Kidney tubule cell (primary cell): Measurements from ENCODE around the gene ALDH1A2.
"Not testable (repeated sequence)": the region's sequence is repeated elsewhere in the genome, so short reads cannot be mapped to it uniquely, and the experiment has no call there.

Experiments
- DNase-seq: peaks from one replicate; pipeline ENCODE4 v3.0.0-alpha.2; 2018; ENCODE audit warnings: low spot score

ALDH1A2 gene

GRCh38 chr15:58066042-58066867, 744 bp upstream of the ALDH1A2 start:
- peak; percentile 64 for DNase-seq

- DNase-seq = peak; percentile 20
Measured at GRCh38 chr15:58064980-58065444, 499 bp downstream of the ALDH1A2 start.

- DNase-seq = peak; percentile 7
Measured at GRCh38 chr15:58064082-58064979, 1.2 kb downstream of the ALDH1A2 start.

GRCh38 chr15:58063614-58064013, 1.9 kb downstream of the ALDH1A2 start:
- DNase-seq = no peak

- no peak for DNase-seq
Measured at GRCh38 chr15:58062983-58063382, 2.5 kb downstream of the ALDH1A2 start.

- no peak for DNase-seq
Measured at GRCh38 chr15:58062175-58062574, 3.3 kb downstream of the ALDH1A2 start.

GRCh38 chr15:58060575-58060974, 4.9 kb downstream of the ALDH1A2 start:
- DNase-seq = no peak

- peak; percentile 31 for DNase-seq
Measured at GRCh38 chr15:58058729-58059128, 6.8 kb downstream of the ALDH1A2 start.

- DNase-seq = no peak
Measured at GRCh38 chr15:58058073-58058472, 7.4 kb downstream of the ALDH1A2 start.

- DNase-seq = no peak
Measured at GRCh38 chr15:58057559-58057958, 8.0 kb downstream of the ALDH1A2 start.

- no peak for DNase-seq
Measured at GRCh38 chr15:58056015-58056414, 9.5 kb downstream of the ALDH1A2 start.

- DNase-seq = no peak
Measured at GRCh38 chr15:58053315-58054153, 12.0 kb downstream of the ALDH1A2 start.

GRCh38 chr15:58052334-58052733, 13.2 kb downstream of the ALDH1A2 start:
- DNase-seq = no peak

- DNase-seq = no peak
Measured at GRCh38 chr15:58049520-58050227, 15.8 kb downstream of the ALDH1A2 start.

- DNase-seq = no peak
Measured at GRCh38 chr15:58048261-58048660, 17.2 kb downstream of the ALDH1A2 start.

GRCh38 chr15:58047149-58047548, 18.4 kb downstream of the ALDH1A2 start:
- DNase-seq = no peak

- no peak for DNase-seq
Measured at GRCh38 chr15:58046467-58046866, 19.0 kb downstream of the ALDH1A2 start.

GRCh38 chr15:58045376-58045775, 20.1 kb downstream of the ALDH1A2 start:
- not testable (repeated sequence) for DNase-seq

- DNase-seq = no peak
Measured at GRCh38 chr15:58044551-58044950, 21.0 kb downstream of the ALDH1A2 start.

- DNase-seq = peak; percentile 39
Measured at GRCh38 chr15:58043192-58043903, 22.2 kb downstream of the ALDH1A2 start.

GRCh38 chr15:58042006-58042405, 23.5 kb downstream of the ALDH1A2 start:
- DNase-seq = no peak
